ENCODE measurements around the gene PKD2L1. TPM values are rescaled to one million over a fixed set of nuclear protein-coding genes. Genes with fewer than 3 reads are reported as not detected.

The PKD2L1 gene
- total and polyA plus RNA-seq, 9 of the 15 experiments (the other 6 are each of a cell fraction or from before 2014, with no cell fraction given) = not detected

GRCh38 chr10:100373298-100374199, 43.5 kb upstream of the PKD2L1 start (continued):
- TF ChIP-seq CREB3L1 (IDR thresholded peaks at IDR 0.05; ENCODE audit: borderline replicate concordance, low read depth) (peak; percentile 36; the same call in 1 of the 2 replicates), ZNF217 (CRISPR knock-in tag; IDR thresholded peaks at IDR 0.05) (no peak), FOXJ3 (CRISPR knock-in tag; IDR thresholded peaks at IDR 0.05) (no peak), ELK3 (CRISPR knock-in tag; IDR thresholded peaks at IDR 0.05) (no peak), HDAC1 (IDR thresholded peaks at IDR 0.05) (no peak; a peak in 1 of 4 replicates), ZNF740 (CRISPR knock-in tag; IDR thresholded peaks at IDR 0.05) (no peak), ZNF740 (tag; IDR thresholded peaks at IDR 0.05) (no peak), XRCC3 (IDR thresholded peaks at IDR 0.05) (no peak), ZC3H11A (IDR thresholded peaks at IDR 0.05; ENCODE audit: low read depth, low read length) (no peak), NFXL1 (CRISPR knock-in tag; IDR thresholded peaks at IDR 0.05) (no peak), PRPF4 (IDR thresholded peaks at IDR 0.05; ENCODE audit: insufficient read depth, low read depth, low read length, poor library complexity, severe bottlenecking) (no peak), ARID1B (IDR thresholded peaks at IDR 0.05) (peak; percentile 81), E2F5 (CRISPR knock-in tag; IDR thresholded peaks at IDR 0.05) (0 out of 2 replicates have a peak, but pooled peaks have one; percentile 51), FOSL1 (tag; conservative IDR thresholded peaks at IDR 0.05) (peak; percentile 80), IRF1 (CRISPR knock-in tag; IDR thresholded peaks at IDR 0.05; ENCODE audit: borderline replicate concordance) (no peak), MITF (IDR thresholded peaks at IDR 0.05) (peak; percentile 35; the same call in 1 of the 2 replicates), HBP1 (CRISPR knock-in tag; IDR thresholded peaks at IDR 0.05) (no peak)
